HG02938 (cell line): ENCODE measurements around the gene NME9.

Experiments used
- ATAC-seq: cut with Tn5 transposase; IDR thresholded peaks from one replicate; pipeline ENCODE4 v1.9.1; 2021; ENCODE audit warnings: mild to moderate bottlenecking, moderate library complexity; ENCODE audit not compliant: unreplicated experiment

Gene NME9

DNA sequence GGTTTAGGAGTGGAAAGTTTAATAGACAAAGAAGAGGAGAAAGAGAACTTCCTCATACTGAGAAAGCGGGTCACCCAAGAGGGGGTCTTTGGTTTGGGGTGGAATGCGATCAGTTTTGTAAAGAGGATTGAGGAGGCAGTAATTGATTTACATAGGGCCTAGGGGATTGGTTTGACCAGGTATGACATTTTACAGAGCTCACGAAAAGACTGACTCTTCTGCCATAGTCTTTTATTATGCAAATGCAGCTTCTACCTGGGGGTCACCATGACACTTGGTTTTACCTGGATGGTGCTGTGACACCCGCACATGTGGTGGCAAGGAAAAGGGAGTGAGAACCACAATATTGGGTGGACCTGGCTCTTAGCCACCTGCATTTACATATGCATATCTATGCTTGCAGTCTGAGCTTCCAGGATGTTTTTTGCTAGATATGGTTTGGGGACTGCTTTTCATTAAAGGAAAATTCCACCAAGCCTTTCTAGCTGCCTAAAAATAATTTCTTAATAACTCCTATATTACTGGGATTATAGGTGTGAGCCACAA, 6.9 kb upstream of the NME9 start:
- no peak for ATAC-seq

DNA sequence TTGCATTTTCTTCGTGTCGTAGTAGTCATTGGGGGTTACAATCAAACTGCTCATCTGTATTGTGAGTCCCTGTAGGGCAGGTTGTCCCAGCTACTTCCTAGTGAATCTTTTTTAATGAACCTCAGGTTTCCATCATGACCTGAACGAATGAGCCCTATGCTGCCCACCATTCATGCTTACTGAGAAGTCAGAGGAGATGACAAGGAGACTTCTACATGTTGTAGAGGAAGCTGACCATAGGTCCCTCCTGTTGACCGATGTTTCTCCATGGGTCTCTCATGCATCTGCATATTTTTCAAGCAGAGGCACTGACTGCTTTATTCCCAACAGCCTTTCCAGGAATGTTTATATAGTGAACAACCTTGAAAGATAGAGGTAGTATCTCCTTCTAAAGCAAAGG, 5.0 kb upstream of the NME9 start:
- no peak for ATAC-seq

DNA sequence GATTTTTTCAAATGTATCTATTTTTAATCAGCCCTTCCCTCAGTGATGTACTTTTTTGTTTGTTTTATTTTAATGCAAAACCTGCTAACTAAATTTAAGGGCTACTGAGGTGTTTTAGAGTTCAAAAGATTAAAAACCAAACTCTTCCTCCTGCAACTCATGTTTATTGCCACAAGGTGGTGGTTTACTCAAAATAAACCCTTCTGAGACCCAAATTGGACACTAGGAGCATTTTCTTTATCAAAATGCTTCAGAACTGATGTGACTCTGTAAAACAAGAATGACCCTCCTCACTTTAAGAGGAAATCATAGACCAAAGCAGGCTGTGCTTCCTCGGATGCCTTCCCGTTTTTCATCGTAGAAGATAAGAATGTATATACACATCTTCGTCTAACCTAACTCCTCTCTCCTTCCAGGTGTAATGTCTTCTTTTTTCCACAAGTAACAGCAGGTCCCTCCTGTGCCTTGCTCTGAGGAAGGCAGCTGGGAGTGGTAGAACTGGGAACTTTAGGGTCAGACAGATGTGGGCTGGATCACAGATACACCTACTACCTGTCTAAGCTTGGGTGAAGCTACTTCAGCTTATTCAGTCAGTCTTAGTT, 2.9 kb upstream of the NME9 start:
- ATAC-seq = no peak

DNA sequence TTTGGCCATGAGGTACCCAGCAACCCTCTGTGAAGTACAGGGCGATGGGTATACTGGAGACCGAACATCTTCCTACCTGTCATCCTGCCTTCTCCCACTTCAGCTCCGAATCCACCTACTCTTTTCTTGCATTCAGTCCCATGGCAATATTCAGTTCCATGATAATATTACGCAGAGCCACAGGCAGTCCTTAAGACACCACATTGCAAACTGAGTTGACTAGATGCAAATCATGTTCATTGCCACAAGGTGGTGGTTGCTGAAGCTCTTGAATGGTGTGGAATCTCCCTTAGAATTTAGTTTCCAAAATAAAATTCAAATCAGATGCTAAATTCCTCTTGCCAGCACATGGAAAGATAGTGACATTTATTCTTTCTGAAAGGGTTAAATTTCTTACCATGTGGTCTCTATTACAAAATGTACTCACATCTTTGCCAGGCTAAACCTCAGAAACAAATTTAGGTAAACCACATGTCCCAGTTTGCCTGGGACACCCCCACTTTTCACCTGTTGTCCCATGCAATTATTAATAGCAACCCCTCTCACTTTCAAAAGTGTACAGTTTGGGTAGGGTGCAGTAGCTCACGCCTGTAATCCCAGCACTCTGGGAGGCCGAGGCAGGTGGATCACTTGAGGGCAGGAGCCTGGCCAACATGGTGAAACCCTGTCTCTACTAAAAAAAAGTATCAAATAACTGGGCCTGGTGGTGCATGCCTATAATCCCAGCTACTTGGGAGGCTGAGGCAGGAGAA, 1.7 kb upstream of the NME9 start:
- no peak for ATAC-seq

DNA sequence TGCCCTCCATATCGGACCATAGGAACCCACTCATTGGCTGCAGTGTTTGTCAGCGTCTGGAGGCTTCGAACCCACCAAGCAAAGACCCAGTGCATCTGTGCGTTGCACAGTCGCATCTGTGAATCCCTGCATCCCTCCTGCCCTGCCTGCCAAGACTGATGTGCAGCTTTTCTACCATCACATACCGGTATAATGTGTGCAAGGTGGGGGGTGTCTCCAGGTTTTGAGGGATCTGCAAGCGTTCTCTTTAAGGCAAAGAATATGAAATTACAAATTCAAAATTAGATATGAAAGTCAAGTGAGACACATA, 288 bp upstream of the NME9 start:
- ATAC-seq = no peak

DNA sequence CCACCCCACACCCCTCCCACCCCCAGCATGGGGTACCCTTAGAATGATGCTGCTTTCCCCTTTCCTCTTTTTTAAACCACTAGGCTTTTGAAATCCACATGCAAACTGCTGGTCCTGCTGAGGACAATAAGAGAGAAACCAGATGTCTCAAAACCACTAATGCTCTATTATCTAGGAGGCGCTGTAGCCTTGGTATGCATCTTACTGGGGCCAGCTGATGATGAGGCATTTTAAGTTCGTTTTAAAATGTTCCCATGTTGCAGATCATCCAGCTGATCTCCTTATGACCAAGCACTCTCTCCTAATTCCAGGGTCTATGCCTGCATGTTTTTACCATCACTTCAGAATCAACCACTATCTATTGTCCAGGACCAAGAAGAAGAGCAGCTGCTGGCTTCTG, 1.3 kb downstream of the NME9 start:
- ATAC-seq = no peak

DNA sequence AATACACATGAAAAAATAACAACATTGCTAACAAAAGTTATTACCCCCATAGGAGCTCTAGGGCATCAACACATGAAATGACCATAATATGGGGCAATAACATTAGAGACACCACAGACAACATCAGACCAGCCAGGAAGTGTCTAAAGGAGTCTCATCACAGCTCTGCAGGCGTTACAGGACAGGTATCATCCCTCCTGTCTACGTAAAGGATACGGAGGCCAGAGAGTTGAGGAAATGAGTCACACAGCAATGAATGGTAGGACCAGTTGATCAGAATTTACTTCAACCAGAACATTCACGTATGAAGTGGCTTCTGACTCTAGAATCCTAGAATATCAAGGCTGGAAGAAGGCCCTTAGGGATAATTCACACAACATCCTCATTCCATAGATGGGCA, 1.8 kb downstream of the NME9 start:
- no peak for ATAC-seq

DNA sequence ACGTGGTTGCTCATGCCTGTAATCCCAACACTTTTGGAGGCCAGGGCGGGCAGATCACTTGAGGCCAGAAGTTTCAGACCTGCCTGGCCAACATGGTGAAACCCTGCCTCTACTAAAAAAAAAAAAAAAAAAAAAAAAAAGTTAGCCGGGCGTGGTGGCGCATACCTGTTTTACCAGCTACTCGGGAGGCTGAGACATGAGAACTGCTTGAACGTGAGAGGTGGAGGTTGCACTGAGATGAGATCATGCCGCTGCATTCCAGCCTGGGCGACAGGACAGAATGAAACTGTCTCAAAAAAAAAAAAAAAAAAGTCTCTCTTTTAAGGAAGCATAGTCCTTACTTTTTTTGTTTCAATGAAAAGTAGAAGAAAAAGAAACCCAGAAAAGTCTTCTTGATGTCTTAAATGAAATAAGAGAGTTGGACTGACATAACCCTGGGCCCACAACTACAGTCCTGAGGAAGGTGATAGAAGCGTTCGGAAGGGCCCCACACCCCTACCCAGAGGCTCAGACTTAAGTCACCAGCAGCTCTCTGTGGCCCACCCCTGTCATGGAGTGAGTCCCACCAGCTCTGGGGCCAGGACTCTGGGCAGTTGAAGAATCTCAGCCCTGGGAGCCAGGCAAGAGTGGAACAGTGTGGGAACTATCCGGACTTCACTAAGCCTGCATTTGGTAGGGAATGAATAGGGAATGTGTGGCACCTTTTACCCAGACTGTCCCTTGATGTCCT, 2.6 kb downstream of the NME9 start:
- no peak for ATAC-seq

DNA sequence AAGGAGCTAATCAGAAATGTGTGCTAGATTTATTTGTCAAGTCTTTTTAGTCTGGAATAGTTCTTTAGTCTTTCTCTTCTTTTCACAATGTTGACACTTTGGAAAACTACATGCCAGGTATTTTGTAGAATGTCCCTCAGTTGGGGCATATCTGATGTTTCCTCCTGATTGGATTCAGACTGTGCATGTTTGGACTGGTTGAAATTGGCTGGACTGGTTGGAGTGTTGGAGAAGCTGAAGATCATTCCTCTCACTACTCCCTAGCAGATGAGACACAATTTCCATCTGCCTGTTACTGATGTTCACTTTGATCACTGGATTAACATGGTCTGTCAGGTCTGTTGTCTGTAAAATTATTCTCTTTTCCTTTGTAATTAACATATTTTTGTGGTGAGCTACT, 3.7 kb downstream of the NME9 start:
- ATAC-seq = no peak

DNA sequence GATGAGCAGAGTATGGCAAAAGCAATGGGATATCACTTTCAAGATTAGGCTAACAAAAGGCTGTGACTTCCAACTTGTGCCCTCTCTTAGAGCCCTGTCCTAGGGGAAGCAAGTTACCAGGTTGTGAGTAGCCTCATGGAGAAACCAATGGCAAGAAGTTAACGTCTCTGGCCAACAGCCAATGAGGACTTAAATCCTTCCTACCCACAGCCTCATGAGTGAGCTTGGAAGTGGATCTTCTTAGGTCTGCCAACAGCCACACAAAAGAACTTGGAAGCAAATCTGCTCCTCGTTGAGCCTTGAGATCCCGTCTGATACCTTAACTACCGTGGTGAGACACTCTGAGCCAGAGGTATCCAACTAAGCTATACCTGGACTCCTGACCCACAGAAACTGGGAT, 5.7 kb downstream of the NME9 start:
- ATAC-seq = no peak

DNA sequence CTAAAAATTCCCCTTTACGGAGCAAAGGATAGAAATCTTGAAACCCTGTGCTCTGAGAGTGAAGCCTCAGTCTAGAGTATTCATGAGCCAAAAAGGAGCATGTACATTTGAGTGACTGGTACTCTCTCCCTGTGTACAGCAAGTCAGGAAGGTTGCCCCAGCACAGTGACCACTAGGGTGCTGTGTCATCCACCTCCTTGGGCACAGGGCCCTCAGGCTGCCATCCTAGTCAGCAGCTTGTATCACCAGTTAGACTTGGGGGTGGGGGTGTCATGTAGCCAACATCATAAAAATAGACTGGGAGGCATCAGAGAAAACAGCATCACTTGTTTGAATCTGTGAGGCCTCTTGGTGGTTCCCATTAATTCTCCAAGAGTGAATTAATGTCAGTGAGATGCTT, 12.0 kb downstream of the NME9 start:
- no peak for ATAC-seq

DNA sequence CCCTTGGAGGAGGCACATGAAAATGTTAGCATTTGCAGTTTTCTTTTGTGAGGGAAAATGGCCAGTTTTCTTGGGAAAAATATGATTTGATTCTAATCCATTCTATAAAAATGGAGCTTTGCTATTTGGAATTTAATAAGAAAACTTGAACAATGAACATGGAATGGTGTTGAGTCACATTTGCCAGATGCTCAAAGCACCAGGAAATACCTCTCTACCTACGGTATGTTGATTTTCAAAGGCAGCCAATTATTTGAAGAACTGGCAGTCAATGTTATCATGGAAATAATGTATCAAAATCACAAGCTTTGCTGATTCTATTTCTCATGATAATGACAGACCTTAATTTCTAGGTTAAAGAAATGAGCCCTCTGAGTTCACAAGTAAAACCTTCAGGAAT, 14.9 kb downstream of the NME9 start:
- ATAC-seq = no peak

DNA sequence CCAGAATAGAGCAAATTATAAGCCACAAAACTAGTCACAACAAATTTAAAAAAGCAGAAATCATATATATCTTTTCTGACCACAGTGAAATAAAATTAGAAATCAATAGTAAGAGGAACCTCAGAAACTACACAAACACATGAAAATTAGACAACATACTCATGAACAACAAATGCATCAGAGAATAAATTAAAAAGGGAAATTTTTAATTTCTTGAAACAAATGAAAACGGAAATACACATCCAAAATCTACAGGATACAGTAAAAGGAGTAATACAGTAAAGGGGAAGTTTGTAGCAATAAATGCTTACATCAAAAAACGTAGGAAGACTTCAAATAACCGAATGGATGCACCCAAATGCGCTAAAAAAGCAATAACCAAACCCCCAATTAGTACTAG, 19.2 kb downstream of the NME9 start:
- ATAC-seq = no peak

DNA sequence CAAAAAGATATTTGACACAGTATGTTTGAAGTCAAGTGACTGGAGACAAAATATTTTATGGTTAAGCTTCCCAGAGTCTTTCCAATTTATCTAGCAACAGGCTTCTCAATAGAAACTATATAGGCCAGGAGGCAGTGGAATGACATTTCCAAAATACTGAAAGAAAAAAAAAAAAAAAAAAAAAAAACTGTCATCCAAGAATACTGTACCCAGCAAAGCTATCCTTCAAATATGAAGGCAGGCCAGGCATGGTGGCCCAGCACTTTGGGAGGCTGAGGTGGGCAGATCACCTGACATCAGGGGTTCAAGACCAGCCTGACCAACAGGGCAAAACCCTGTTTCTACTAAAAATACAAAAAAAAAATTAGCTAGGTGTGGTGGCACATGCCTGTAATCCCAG, 20.9 kb downstream of the NME9 start:
- no peak for ATAC-seq

DNA sequence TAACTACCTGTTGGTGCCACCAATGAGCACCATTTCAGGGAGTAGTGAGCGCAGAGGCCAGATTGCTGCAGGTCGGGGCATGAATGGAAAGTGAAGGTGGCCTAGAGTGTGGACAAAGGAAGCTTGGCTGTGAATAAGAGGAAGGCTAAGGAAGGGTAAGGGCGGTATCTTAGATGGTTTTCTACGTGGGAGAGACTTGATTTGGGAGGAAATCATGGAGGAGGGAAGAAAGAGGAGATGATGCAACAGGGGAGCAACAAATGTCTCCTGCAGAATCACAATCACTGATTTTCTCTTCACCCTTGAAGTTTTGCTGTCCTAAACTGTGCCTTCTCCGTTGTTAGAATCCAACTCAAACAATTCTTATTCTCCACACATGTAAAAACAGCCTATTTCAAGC, 21.8 kb downstream of the NME9 start:
- ATAC-seq = no peak

DNA sequence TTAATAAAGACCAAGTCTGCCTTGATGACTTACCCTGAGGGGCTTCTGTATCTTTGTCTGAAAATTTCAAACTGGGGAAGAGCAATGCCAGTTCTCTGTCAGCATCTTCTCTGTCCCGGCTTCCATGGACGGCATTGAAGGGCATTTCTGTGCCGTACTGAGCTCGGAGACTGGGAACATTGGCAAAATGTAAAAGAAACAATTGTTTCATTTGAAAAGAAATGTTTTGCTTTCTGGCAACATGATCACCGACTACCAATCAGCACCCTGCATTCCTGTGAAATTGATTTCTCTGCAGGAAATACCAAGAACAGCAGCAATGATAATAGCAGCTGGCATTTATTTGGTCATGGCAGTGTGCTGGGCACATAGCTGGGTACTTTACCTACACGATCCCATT, 26.2 kb downstream of the NME9 start:
- ATAC-seq = no peak

DNA sequence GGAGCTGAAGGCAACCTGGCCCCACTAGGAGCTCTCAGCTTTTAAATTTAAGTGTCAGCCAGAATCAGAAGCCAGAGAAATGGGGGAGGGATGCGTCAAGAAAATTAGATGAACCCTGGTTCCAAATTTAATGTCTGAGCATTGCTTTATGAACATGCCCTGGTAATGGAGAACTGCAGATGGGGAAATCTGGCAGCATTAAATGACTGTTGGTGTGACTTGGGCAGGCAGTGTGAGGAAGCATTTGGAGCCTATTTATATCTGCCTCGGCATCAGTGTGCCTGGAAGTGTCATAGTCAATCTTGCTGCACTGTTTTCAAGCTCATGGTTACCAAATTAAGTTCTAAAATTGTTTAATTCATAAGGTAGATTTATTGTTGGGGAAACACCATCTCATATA, 29.0 kb downstream of the NME9 start:
- no peak for ATAC-seq

DNA sequence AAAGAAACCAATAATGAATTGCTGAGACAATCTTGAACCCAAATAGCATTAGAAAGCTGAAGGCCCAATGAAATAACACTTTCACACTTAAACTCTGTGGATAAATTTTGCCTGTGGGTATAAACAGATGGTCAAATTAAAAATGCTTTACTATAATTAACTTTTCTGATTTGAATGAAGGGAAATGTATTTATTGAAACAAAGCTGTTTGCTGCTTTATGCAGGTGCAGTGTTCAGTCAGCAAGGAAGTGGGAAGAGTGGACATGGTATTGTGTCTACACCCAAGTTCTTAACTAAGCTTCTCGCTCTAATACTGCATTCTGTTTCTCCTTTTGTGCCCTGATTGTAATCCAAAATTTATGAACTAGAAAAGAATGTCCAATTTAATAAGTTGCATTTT, 31.8 kb downstream of the NME9 start:
- no peak for ATAC-seq

DNA sequence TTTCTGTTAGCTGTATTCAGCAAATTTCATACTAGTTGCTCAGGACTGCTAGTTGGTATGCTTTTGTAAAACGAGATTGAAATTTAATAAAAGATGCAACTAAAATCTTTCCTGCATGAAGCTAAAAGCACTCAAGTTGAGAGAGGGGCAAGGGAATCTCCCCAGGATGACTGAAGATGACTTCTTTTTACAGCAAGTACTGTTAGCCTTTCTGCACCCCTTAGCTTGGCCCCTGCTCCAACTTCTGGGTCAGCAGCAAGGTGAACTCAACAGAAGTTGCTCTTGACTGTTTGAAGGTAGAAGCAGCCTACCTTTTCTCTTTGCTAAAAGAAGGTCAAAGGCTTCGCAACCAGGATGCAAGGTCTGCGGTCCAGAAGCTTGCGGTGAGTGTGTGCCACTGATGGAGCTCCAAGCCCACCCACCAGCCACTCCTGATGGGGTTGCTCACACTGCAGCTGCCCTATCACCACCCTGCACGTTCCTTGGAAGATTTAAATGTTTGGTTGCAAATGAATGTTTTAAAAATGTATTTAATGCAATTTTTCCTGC, 32.5 kb downstream of the NME9 start:
- no peak for ATAC-seq

DNA sequence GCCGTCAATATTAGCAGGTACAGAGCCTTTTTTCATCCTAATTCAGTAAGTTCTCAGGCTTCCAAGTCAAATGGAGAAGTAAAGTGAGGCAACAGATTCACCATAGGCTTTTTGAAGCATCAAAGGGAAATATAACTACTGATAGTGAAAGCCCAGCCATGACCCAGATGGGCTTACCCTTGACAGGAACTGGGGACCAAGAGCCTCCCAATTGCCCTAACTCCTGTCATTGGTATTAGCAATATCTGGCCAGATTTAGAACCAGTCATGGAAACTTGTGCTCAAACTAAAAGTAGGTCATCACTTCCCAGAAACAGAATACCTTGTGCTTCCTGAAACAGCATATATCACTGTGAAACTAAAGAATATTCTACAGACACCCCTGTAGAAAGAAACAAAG, 33.0 kb downstream of the NME9 start:
- ATAC-seq = no peak

DNA sequence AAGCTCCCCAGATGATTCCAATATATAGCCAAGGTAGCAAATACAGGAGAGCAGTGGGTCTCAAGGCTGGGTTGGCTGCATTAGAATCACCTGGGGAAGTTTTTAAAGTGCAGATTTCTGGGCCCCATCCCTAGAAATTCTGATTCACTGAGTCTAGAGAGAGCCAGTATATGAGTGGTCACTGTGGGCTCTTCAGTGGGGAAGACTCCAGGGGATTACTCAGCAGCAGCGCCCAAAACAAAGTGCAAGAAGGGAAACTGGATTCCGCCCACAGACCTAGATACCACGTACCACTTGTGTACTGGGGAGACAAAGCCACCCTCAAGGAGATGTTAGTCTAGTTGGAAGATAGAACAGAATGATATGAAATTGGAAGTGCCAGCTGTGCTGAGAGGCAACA, 40.0 kb downstream of the NME9 start:
- ATAC-seq = no peak

DNA sequence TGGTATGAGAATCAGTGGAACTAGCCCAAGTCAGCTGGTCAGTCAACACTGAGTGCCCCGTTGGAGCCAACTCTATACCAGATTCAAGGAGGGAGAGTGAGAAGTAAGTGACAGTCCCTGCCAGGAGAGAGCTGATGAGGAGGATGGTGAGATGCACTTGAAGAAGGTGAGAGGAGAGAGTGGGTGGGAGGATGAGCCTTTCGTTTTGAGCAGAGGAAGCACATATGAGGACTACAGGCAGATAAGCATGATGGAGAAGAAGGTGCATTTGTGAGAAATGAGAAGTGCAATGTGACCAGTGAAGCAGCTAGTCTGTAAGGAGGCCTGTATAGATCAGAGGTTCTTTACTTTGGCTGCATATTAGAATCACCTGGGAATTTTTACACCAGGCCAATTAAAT, 40.4 kb downstream of the NME9 start:
- ATAC-seq = no peak
